Measurements from ENCODE around the gene HAUS3. TPM values are rescaled to one million over a fixed set of nuclear protein-coding genes. Genes with fewer than 3 reads are reported as not detected.

The HAUS3 gene
- polyA plus RNA-seq, 3 donors: 4.4 to 5.5 (median 5.0) TPM

- Histone ChIP-seq H3K79me2 (ENCODE audit: insufficient read depth, low read length) (no peaks in the 10 kb centered on the region), H3K4me2 (replicated peaks; ENCODE audit: extremely low read depth, low read length, poor library complexity, severe bottlenecking) (no peak overlapping the region), H2AFZ (ENCODE audit: insufficient read depth, low read depth, low read length, poor library complexity, severe bottlenecking) (no peak overlapping the region), H3K9ac (ENCODE audit: insufficient read depth, low read length, poor library complexity, severe bottlenecking) (no peak overlapping the region), H3K9me3 (replicated peaks in 1 of 2; ENCODE audit: control insufficient read depth in 1 of 2, insufficient read depth in 1 of 2, low read length in 2 of 2) (no peaks in the 10 kb centered on the region), H3K36me3 (replicated peaks in 1 of 2; ENCODE audit: control insufficient read depth in 1 of 2, insufficient read depth in 2 of 2, low read length in 2 of 2) (no peaks in the 10 kb centered on the region), H3K4me3 (replicated peaks in 1 of 3; ENCODE audit: low read depth in 2 of 3, low read length in 3 of 3) (no peak overlapping the region), H4K20me1 (ENCODE audit: insufficient read depth, low read length) (no peaks in the 10 kb centered on the region), H3K27me3 (ENCODE audit: control insufficient read depth in 2 of 2, insufficient read depth in 2 of 2, low read length in 2 of 2) (no peaks in the 10 kb centered on the region), H3K27ac (ENCODE audit: low read depth in 1 of 2, low read length in 2 of 2) (no peak overlapping the region), H3K4me1 (ENCODE audit: control insufficient read depth in 1 of 2, insufficient read depth in 2 of 2, low read length in 2 of 2) (no peaks in the 10 kb centered on the region)
- peaks cover 0 to 6% (median 6%) of the 10 kb centered on the region in 3 donors for H3K27me3 Mint-ChIP-seq (ENCODE audit: low read depth in 3 of 3)
- peaks cover 0 to 3% (median 0%) of the 10 kb centered on the region in 7 donors for H3K9me3 Mint-ChIP-seq
- peaks cover 11% of the 10 kb centered on the region for H3K4me1 Mint-ChIP-seq
- H3K36me3 Mint-ChIP-seq: no peaks in the 10 kb centered on the region
- intact Hi-C loops (cut with micrococcal nuclease): no loop called here
- no peak overlapping the region for H3K27ac Mint-ChIP-seq
- no peak for TF ChIP-seq CTCF (IDR thresholded peaks at IDR 0.05)
- WGBS (ENCODE audit: insufficient coverage): 100% methylated on average over 3 of the region's 3 CpGs
- no peak overlapping the region for H3K4me3 Mint-ChIP-seq
- DNase-seq: no peak
Measured at GRCh38 chr4:2283199-2283711, 41.3 kb upstream of the HAUS3 start.

GRCh38 chr4:2281575-2282343 is 39.8 kb upstream of the HAUS3 start:
- DNase-seq: peak in 2 of 3 donors; percentile 6 to 23
- H3K4me3 Mint-ChIP-seq: no peak overlapping the region
- no peaks in the 10 kb centered on the region for H4K20me1 ChIP-seq (ENCODE audit: insufficient read depth, low read length)
- H3K27ac Mint-ChIP-seq: peak overlapping the region in 2 of 7 donors; percentile 9 to 77
- peak overlapping the region; percentile 4 for H3K9ac ChIP-seq (ENCODE audit: insufficient read depth, low read length, poor library complexity, severe bottlenecking)
- H3K4me1 Mint-ChIP-seq: peaks cover 11% of the 10 kb centered on the region
- H3K27ac ChIP-seq (ENCODE audit: low read depth in 1 of 2, low read length in 2 of 2): no peak overlapping the region
- H3K4me2 ChIP-seq (replicated peaks; ENCODE audit: extremely low read depth, low read length, poor library complexity, severe bottlenecking): no peak overlapping the region
- WGBS (ENCODE audit: insufficient coverage): 0% methylated on average over 6 of the region's 10 CpGs
- H3K36me3 ChIP-seq (replicated peaks in 1 of 2; ENCODE audit: control insufficient read depth in 1 of 2, insufficient read depth in 2 of 2, low read length in 2 of 2): no peaks in the 10 kb centered on the region
- H2AFZ ChIP-seq (ENCODE audit: insufficient read depth, low read depth, low read length, poor library complexity, severe bottlenecking): no peak overlapping the region
- no peaks in the 10 kb centered on the region for H3K27me3 ChIP-seq (ENCODE audit: control insufficient read depth in 2 of 2, insufficient read depth in 2 of 2, low read length in 2 of 2)
- H3K79me2 ChIP-seq (ENCODE audit: insufficient read depth, low read length): no peaks in the 10 kb centered on the region
- TF ChIP-seq CTCF (IDR thresholded peaks at IDR 0.05): peak; percentile 50
- H3K4me1 ChIP-seq (ENCODE audit: control insufficient read depth in 1 of 2, insufficient read depth in 2 of 2, low read length in 2 of 2): no peaks in the 10 kb centered on the region
- intact Hi-C loops (cut with micrococcal nuclease): no loop called here
- no peaks in the 10 kb centered on the region for H3K9me3 ChIP-seq (replicated peaks in 1 of 2; ENCODE audit: control insufficient read depth in 1 of 2, insufficient read depth in 1 of 2, low read length in 2 of 2)
- peaks cover 0 to 6% (median 6%) of the 10 kb centered on the region in 3 donors for H3K27me3 Mint-ChIP-seq (ENCODE audit: low read depth in 3 of 3)
- H3K4me3 ChIP-seq (replicated peaks in 1 of 3; ENCODE audit: low read depth in 2 of 3, low read length in 3 of 3): no peak overlapping the region
- no peaks in the 10 kb centered on the region for H3K36me3 Mint-ChIP-seq
- peaks cover 0 to 3% (median 0%) of the 10 kb centered on the region in 7 donors for H3K9me3 Mint-ChIP-seq
